ENCODE measurements around the gene WNT2.

WNT2 gene

DNA sequence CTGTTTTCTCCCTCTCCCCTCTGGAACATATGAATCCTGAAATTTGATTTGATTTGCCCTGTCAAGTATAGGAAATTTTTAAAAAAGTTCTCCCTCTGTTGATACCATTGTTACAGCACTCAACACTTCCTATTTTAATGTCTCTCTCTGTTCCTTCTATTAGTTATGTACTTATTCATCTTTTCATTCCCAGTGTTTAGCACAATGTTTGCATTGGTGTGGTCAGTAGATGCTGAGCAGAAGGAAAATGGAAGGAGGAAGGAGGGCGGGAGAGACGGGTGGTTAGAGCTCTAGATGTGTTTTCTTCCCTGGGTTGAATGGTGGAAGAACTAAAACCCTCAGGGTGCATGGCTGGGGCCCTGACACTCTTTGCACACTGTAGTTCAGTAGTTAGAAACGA, 79.5 kb downstream of the WNT2 start:
- no peaks in the 10 kb centered on the region for H3K4me1 ChIP-seq (ENCODE audit: control insufficient read depth in 1 of 2, insufficient read depth in 1 of 2, low read depth in 1 of 2, low read length in 1 of 2)
- H3K9me3 ChIP-seq: no peaks in the 10 kb centered on the region
- H3K36me3 ChIP-seq: no peaks in the 10 kb centered on the region
- TF ChIP-seq, protein P1, sequence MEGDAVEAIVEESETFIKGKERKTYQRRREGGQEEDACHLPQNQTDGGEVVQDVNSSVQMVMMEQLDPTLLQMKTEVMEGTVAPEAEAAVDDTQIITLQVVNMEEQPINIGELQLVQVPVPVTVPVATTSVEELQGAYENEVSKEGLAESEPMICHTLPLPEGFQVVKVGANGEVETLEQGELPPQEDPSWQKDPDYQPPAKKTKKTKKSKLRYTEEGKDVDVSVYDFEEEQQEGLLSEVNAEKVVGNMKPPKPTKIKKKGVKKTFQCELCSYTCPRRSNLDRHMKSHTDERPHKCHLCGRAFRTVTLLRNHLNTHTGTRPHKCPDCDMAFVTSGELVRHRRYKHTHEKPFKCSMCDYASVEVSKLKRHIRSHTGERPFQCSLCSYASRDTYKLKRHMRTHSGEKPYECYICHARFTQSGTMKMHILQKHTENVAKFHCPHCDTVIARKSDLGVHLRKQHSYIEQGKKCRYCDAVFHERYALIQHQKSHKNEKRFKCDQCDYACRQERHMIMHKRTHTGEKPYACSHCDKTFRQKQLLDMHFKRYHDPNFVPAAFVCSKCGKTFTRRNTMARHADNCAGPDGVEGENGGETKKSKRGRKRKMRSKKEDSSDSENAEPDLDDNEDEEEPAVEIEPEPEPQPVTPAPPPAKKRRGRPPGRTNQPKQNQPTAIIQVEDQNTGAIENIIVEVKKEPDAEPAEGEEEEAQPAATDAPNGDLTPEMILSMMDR (IDR thresholded peaks at IDR 0.05): no peak
- no peak overlapping the region for H3K27ac ChIP-seq
- no peak overlapping the region for H3K4me3 ChIP-seq (ENCODE audit: low read depth in 1 of 2, low read length in 1 of 2)
- no peaks in the 10 kb centered on the region for H3K27me3 ChIP-seq

DNA sequence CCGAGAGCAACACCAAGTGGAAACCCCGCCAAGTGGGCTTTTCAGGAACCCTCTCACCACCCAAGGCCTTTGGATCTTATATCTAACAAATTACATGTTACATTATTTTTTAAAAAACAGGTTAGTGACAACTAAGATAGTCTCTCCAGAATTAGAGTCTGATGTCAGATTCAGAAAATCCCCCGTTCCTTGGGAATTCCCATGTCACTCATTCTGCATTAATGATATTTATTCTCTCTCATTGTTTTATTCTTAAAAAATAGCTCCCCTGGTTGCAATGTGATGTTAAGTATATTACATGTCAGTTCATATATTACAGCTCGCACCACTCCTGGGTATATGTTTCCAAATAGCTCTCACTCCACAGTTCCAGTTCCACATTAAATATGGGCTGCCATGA, 81.8 kb downstream of the WNT2 start:
- Histone ChIP-seq H3K9me3 (no peaks in the 10 kb centered on the region), H3K4me3 (ENCODE audit: low read depth in 1 of 2, low read length in 1 of 2) (no peak overlapping the region), H3K27ac (no peak overlapping the region), H3K4me1 (ENCODE audit: control insufficient read depth in 1 of 2, insufficient read depth in 1 of 2, low read depth in 1 of 2, low read length in 1 of 2) (no peaks in the 10 kb centered on the region), H3K36me3 (no peaks in the 10 kb centered on the region), H3K27me3 (no peaks in the 10 kb centered on the region)
- TF ChIP-seq, protein P1 (IDR thresholded peaks at IDR 0.05): no peak

DNA sequence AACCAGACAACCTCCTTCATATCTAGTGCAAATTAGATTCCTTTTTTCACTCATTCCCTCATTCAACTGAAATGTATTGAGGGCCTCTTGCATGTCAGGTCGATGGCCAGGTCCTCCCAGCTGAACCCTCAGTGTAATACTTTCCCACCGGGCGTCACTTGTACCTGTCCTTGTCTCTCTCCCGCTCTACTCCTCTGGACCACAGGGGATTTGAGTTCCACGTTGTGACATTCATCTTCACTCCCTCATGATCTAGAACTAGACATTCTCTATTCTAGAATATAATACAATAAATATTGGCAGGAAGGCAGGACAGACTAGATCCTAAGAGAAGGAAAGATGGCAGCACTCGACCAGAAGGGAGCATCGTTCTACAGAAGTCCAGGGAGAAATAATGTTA, 83.9 kb downstream of the WNT2 start:
- TF ChIP-seq, protein P1 (IDR thresholded peaks at IDR 0.05): no peak
- H3K4me3 ChIP-seq (ENCODE audit: low read depth in 1 of 2, low read length in 1 of 2): no peak overlapping the region
- H3K27me3 ChIP-seq: no peaks in the 10 kb centered on the region
- no peak overlapping the region for H3K27ac ChIP-seq
- H3K4me1 ChIP-seq (ENCODE audit: control insufficient read depth in 1 of 2, insufficient read depth in 1 of 2, low read depth in 1 of 2, low read length in 1 of 2): no peaks in the 10 kb centered on the region
- H3K36me3 ChIP-seq: no peaks in the 10 kb centered on the region
- no peaks in the 10 kb centered on the region for H3K9me3 ChIP-seq

DNA sequence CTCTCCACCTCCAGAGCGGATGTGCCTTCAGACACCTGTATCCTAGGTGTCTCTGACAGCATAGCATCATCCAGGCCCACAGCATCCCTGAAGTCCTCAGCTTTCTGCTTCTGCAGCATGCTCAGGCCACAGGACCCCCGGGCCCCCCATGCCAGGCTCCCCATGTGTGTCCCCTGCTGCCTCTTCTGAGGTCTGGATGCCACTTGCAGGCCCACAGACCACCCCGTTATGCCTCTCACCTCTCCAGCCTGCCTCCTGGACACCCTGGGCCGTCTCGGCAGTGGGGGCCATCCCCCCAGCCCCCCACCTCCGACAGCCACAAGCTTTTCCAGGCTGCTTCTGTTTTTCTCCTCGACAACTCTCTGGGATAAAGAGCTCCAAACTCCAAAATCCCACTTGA, 84.4 kb downstream of the WNT2 start:
- H3K4me1 ChIP-seq (ENCODE audit: control insufficient read depth in 1 of 2, insufficient read depth in 1 of 2, low read depth in 1 of 2, low read length in 1 of 2): no peaks in the 10 kb centered on the region
- H3K36me3 ChIP-seq: no peaks in the 10 kb centered on the region
- no peaks in the 10 kb centered on the region for H3K9me3 ChIP-seq
- H3K27ac ChIP-seq: no peak overlapping the region
- H3K4me3 ChIP-seq (ENCODE audit: low read depth in 1 of 2, low read length in 1 of 2): no peak overlapping the region
- no peaks in the 10 kb centered on the region for H3K27me3 ChIP-seq
- TF ChIP-seq, protein P1 (IDR thresholded peaks at IDR 0.05): no peak

DNA sequence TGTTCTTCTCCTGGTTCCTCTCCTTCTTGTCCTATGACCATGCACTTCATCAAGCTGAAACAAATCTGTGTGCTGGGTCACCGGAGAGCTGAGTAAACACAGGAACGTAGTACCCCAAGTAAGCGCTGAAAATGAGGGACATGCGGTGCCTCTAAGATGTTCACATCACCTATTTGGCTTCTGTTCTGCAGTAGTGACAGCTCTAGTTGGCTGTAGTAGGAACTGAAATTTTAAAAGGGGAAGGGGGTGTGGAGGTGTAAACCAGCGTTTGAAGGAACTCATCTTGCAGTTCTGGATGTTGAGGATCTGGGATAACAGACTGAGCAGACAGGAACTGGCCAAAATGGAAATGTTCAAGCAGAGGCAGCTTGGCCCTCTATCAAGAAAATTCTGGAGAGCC, 85.2 kb downstream of the WNT2 start:
- no peaks in the 10 kb centered on the region for H3K9me3 ChIP-seq
- TF ChIP-seq, protein P1 (IDR thresholded peaks at IDR 0.05): no peak
- no peaks in the 10 kb centered on the region for H3K36me3 ChIP-seq
- H3K27ac ChIP-seq: no peak overlapping the region
- H3K27me3 ChIP-seq: no peaks in the 10 kb centered on the region
- no peaks in the 10 kb centered on the region for H3K4me1 ChIP-seq (ENCODE audit: control insufficient read depth in 1 of 2, insufficient read depth in 1 of 2, low read depth in 1 of 2, low read length in 1 of 2)
- H3K4me3 ChIP-seq (ENCODE audit: low read depth in 1 of 2, low read length in 1 of 2): no peak overlapping the region

DNA sequence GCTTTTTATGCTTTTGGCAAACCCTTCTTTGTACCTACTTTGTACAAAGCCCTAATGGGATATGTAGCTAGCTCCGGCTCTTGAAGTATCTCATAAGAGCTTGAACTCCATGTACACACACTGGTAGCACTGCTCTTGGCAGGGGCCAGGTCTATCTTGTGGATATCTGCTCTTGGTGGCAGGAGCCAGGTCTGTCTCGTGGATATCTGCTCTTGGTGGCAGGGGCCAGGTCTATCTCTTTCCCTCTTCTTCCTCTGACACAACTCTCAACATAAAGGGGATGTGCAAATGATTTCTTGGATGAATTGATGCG, 91.9 kb downstream of the WNT2 start:
- no peak overlapping the region for H3K4me3 ChIP-seq (ENCODE audit: low read depth in 1 of 2, low read length in 1 of 2)

More for the DNA sequence above, 91.9 kb downstream of the WNT2 start:
- TF ChIP-seq, protein P1 (IDR thresholded peaks at IDR 0.05): no peak
- H3K36me3 ChIP-seq: no peaks in the 10 kb centered on the region
- H3K27ac ChIP-seq: no peak overlapping the region
- no peaks in the 10 kb centered on the region for H3K9me3 ChIP-seq
- peaks cover 16 to 21% of the 10 kb centered on the region in 2 experiments for H3K4me1 ChIP-seq (ENCODE audit: control insufficient read depth in 1 of 2, insufficient read depth in 1 of 2, low read depth in 1 of 2, low read length in 1 of 2)
- H3K27me3 ChIP-seq: no peaks in the 10 kb centered on the region
